Adrenal gland (tissue), 5 donors: Measurements from ENCODE around the gene LPCAT4.

Experiments used
- CTCF ChIP-seq, 6 experiments: fragments of 450-650 bp in 4 of 6; fragments of 200-600 bp in 2 of 6; sonication (generic) in 1 of 6; IDR thresholded peaks; 1 replicate in 5 of 6; 2 replicates in 1 of 6; pipeline versions ENCODE4 v1.5.1 to v1.8.0; 2016 to 2021; ENCODE audit warnings: antibody characterized with exemption in 6 of 6, mild to moderate bottlenecking in 2 of 6, moderate library complexity in 1 of 6
- POLR2A ChIP-seq, 2 donors: fragments of 450-650 bp; IDR thresholded peaks; one replicate each; pipeline ENCODE4 v1.6.1; 2017; ENCODE audit warnings: antibody characterized with exemption in 2 of 2, mild to moderate bottlenecking in 2 of 2, moderate library complexity in 1 of 2
- donor health status: DM: no; HTN: no; CAD: no.

- TF ChIP-seq CTCF (IDR thresholded peaks at IDR 0.05) (peak; percentile 85 to 97 (median 94)), POLR2A (IDR thresholded peaks at IDR 0.05) (peak; percentile 47 to 62)
These were observed at the start of gene LPCAT4 for GRCh38 chr15:34367101-34368081.
